ENCODE data around the gene ENO3.
"Not testable (repeated sequence)": the region's sequence is repeated elsewhere in the genome, so short reads cannot be mapped to it uniquely, and the experiment has no call there.

ENO3 gene

GRCh38 chr17:4950746-4951204 lies at the start of gene ENO3:
TSS of gene ENO3 (plus strand) at chr17:4951119. CDS start at chr17:4951830, 711 bp downstream.
- in situ Hi-C loops (cut with MboI; ENCODE audit: low sequenced_read_pairs), result no loop called here

DNA sequence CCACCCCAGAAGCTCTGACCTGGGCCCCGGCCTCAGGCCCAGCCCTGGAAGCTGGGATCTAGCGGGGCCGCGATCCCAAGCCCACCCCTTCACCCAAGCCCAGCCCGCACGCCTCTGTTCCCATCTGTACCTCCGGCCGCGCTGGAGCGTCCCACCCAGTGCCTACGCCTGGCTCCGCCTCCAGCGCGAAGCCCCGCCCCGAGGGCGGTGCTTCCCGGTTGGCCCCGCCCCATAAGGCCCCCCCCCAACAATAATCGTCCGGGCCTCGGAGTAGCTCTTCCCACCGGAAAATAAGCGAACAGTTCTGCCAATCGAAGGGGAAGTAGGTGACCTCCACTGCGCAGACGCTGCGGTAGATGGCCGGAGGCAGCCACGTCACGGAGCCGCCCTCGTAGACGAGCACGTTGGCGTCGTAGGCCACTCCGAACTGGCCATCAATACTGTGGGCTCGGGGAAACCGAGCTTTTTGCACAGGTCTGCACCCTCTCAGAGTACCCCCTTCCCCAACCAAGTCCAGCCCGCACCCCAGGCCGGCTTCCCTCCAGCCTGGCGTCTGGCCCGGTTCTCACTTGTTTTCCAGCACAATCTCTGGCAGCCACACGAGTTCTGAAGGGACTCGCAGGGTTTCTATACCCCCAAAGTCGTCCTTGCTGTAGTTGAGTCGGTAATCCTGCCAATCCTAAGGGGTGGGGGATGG lies 49.1 kb upstream of the ENO3 start:
- in situ Hi-C loops (cut with MboI; ENCODE audit: low sequenced_read_pairs), result no loop called here

GRCh38 chr17:4902540-4902939 lies 48.4 kb upstream of the ENO3 start:
- in situ Hi-C loops (cut with MboI; ENCODE audit: low sequenced_read_pairs), result no loop called here

DNA sequence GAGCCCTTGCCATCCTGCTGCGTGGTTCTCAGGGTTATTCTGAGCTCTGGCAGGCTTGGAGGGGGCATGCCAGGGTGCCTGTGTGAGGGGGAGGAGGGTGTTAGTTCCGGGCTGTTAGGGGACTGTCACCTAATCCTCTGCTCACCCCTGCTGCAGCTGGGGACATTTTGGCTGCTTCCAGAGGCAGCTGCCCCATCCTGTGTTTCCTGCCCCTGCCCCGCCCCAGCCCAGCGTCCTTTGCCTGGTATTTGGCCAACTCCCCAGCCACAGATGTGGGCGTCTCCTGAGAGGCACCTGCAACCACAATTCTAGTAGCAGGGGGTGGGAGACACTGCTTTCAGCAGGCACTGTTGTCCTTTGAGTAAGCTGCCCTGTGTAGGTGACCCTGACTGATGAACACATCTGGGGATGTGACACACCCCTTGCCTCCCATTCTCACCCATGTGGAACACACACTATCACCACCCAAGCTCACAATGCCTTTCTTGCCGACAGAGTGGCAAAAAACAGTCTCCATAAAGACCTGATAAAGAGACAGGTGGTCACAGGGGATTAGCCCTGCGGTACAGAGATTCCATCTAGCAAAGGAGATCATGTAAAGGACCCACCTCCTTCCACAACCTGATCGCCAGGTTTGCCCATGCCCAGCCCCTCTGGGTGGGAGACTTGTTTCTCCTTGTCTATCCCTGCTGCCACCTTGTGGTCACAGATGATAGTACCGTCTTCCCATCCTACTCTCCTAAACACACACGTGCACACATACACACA lies 47.7 kb upstream of the ENO3 start, which contains the start of gene CHRNE:
TSS of gene CHRNE (minus strand) at position 48 of the 768 bp plus-strand sequence. CDS start at position 13, 35 bp downstream.
- in situ Hi-C loops (cut with MboI; ENCODE audit: low sequenced_read_pairs), result no loop called here

DNA sequence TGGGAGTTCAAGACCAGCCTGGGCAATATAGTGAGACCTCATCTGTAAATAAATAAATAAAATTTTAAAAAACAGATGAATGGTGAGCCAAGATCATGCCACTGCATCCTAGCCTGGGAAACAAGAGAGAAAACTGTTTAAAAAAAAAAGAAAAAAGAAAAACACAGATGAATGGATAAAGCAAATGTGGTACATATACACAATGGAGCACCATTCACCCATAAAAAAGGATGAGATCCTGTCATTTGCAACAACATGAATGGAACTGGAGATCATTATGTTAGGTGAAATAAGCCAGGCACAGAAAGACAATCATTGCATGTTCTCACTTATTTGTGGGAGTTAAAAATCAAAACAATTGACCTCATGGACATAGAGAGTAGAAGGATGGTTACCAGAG lies 44.3 kb upstream of the ENO3 start:
- in situ Hi-C loops (cut with MboI; ENCODE audit: low sequenced_read_pairs), result not testable (repeated sequence)

- in situ Hi-C loops (cut with MboI; ENCODE audit: low sequenced_read_pairs), result no loop called here
These were observed 42.6 kb upstream of the ENO3 start for GRCh38 chr17:4908301-4908700.

- in situ Hi-C loops (cut with MboI; ENCODE audit: low sequenced_read_pairs), result no loop called here
These were observed 42.0 kb upstream of the ENO3 start for GRCh38 chr17:4908711-4909496.

GRCh38 chr17:4913994-4914393 lies 36.9 kb upstream of the ENO3 start:
- in situ Hi-C loops (cut with MboI; ENCODE audit: low sequenced_read_pairs), result no loop called here

DNA sequence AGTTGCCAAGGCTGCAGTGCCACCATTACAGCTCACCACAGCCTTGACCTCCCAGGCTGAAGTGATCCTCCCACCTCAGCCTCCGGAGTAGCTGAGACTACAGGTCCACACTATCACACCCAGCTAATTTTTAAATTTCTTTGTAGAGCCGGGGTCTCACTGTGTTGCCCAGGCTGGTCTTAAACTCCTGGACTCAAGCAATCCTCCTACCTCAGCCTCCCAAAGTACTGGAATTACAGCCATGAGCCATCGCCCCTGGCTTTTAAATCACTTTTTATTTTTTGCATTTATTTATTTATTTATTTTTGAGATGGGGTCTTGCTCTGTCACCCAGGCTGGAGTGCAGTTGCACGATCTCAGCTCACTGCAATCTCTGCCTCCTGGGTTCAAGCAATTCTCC lies 36.4 kb upstream of the ENO3 start:
- in situ Hi-C loops (cut with MboI; ENCODE audit: low sequenced_read_pairs), result not testable (repeated sequence)

GRCh38 chr17:4919511-4920047 lies 31.3 kb upstream of the ENO3 start:
- in situ Hi-C loops (cut with MboI; ENCODE audit: low sequenced_read_pairs), result no loop called here

GRCh38 chr17:4920351-4921048 lies 30.4 kb upstream of the ENO3 start:
- in situ Hi-C loops (cut with MboI; ENCODE audit: low sequenced_read_pairs), result no loop called here

- in situ Hi-C loops (cut with MboI; ENCODE audit: low sequenced_read_pairs), result no loop called here
These were observed 29.6 kb upstream of the ENO3 start for GRCh38 chr17:4921320-4921719.

GRCh38 chr17:4926577-4927335 lies 24.2 kb upstream of the ENO3 start:
- in situ Hi-C loops (cut with MboI; ENCODE audit: low sequenced_read_pairs), result not testable (repeated sequence)

DNA sequence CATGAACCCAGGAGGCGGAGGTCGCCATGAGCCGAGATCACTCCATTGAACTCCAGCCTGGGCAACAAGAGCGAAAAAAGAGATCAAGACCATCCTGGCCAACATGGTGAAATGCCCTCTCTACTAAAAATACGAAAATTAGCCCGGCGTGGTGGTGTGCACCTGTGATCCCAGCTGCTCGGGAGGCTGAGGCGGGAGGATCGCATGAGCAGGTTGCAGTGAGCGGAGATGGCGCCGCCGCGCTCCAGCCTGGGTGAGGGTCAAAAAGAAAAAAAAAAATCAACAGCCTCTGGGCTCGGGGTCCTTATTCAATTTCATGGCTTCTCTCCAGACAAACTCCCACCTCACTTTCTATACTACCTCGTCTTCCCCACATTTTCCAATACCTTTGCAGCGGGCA lies 22.0 kb upstream of the ENO3 start:
- in situ Hi-C loops (cut with MboI; ENCODE audit: low sequenced_read_pairs), result no loop called here

GRCh38 chr17:4931963-4932362 lies 19.0 kb upstream of the ENO3 start, which contains the start of gene GP1BA:
TSS of gene GP1BA (plus strand) at chr17:4932277. CDS start at chr17:4932605, 328 bp downstream.
- in situ Hi-C loops (cut with MboI; ENCODE audit: low sequenced_read_pairs), result no loop called here

DNA sequence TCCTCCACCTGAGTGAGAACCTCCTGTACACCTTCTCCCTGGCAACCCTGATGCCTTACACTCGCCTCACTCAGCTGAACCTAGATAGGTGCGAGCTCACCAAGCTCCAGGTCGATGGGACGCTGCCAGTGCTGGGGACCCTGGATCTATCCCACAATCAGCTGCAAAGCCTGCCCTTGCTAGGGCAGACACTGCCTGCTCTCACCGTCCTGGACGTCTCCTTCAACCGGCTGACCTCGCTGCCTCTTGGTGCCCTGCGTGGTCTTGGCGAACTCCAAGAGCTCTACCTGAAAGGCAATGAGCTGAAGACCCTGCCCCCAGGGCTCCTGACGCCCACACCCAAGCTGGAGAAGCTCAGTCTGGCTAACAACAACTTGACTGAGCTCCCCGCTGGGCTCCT lies 18.2 kb upstream of the ENO3 start:
- in situ Hi-C loops (cut with MboI; ENCODE audit: low sequenced_read_pairs), result no loop called here

DNA sequence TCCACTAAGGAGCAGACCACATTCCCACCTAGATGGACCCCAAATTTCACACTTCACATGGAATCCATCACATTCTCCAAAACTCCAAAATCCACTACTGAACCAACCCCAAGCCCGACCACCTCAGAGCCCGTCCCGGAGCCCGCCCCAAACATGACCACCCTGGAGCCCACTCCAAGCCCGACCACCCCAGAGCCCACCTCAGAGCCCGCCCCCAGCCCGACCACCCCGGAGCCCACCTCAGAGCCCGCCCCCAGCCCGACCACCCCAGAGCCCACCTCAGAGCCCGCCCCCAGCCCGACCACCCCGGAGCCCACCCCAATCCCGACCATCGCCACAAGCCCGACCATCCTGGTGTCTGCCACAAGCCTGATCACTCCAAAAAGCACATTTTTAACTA lies 17.3 kb upstream of the ENO3 start:
- in situ Hi-C loops (cut with MboI; ENCODE audit: low sequenced_read_pairs), result no loop called here

DNA sequence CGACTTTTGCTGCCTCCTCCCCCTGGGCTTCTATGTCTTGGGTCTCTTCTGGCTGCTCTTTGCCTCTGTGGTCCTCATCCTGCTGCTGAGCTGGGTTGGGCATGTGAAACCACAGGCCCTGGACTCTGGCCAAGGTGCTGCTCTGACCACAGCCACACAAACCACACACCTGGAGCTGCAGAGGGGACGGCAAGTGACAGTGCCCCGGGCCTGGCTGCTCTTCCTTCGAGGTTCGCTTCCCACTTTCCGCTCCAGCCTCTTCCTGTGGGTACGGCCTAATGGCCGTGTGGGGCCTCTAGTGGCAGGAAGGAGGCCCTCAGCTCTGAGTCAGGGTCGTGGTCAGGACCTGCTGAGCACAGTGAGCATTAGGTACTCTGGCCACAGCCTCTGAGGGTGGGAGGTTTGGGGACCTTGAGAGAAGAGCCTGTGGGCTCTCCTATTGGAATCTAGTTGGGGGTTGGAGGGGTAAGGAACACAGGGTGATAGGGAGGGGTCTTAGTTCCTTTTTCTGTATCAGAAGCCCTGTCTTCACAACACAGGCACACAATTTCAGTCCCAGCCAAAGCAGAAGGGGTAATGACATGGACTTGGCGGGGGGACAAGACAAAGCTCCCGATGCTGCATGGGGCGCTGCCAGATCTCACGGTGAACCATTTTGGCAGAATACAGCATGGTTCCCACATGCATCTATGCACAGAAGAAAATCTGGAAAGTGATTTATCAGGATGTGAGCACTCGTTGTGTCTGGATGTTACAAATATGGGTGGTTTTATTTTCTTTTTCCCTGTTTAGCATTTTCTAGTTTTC lies 16.5 kb upstream of the ENO3 start:
- in situ Hi-C loops (cut with MboI; ENCODE audit: low sequenced_read_pairs), result no loop called here

DNA sequence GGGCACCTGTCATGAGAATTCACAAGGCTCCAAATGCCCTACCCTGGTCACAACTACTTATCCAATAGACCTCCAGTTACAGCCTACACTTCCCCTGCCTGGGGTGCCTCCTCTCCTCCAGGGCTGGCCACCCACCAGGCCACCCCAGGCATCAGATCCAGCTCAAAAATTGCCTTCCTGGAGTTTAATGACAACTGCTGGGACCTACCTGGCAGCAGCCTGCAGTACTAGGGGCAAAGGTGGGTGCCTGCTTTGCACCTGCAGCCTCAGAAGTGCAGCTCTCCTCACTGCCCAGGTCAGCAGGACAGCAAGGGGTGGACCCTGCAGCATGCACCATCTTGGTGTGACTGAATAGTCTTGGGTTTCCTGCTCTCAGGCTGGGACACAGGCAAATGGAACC lies 15.3 kb upstream of the ENO3 start:
- in situ Hi-C loops (cut with MboI; ENCODE audit: low sequenced_read_pairs), result no loop called here
